ENCODE measurements around the gene ITPR1.

The ITPR1 gene

GRCh38 chr3:4729061-4729973 lies 236.2 kb downstream of the ITPR1 start:
- no peak for DNase-seq

- no peak for DNase-seq
These were observed 237.6 kb downstream of the ITPR1 start for GRCh38 chr3:4730719-4731118.

GRCh38 chr3:4731543-4732111 lies 238.5 kb downstream of the ITPR1 start:
- no peak for DNase-seq

- no peak for DNase-seq
These were observed 239.8 kb downstream of the ITPR1 start for GRCh38 chr3:4732925-4733324.

GRCh38 chr3:4734454-4734853 lies 241.3 kb downstream of the ITPR1 start:
- DNase-seq, result no peak

GRCh38 chr3:4735243-4735642 lies 242.1 kb downstream of the ITPR1 start:
- no peak for DNase-seq

- no peak for DNase-seq
These were observed 243.2 kb downstream of the ITPR1 start for GRCh38 chr3:4736284-4736861.

- DNase-seq, result no peak
These were observed 245.7 kb downstream of the ITPR1 start for GRCh38 chr3:4738737-4739274.

GRCh38 chr3:4739289-4740236 lies 246.4 kb downstream of the ITPR1 start:
- DNase-seq, result no peak

GRCh38 chr3:4740397-4741105 lies 247.4 kb downstream of the ITPR1 start:
- DNase-seq, result no peak

GRCh38 chr3:4741106-4741403 lies 247.9 kb downstream of the ITPR1 start:
- no peak for DNase-seq

GRCh38 chr3:4741404-4742307 lies 248.5 kb downstream of the ITPR1 start:
- DNase-seq, result no peak

GRCh38 chr3:4742359-4742758 lies 249.2 kb downstream of the ITPR1 start:
- DNase-seq, result no peak

GRCh38 chr3:4743371-4743770 lies 250.2 kb downstream of the ITPR1 start:
- no peak for DNase-seq

- DNase-seq, result no peak
These were observed 251.5 kb downstream of the ITPR1 start for GRCh38 chr3:4744405-4745234.

GRCh38 chr3:4745235-4745610 lies 252.1 kb downstream of the ITPR1 start:
- no peak for DNase-seq

- DNase-seq, result no peak
These were observed 253.3 kb downstream of the ITPR1 start for GRCh38 chr3:4746241-4746958.

GRCh38 chr3:4748127-4748526 lies 255.0 kb downstream of the ITPR1 start:
- no peak for DNase-seq

- no peak for DNase-seq
These were observed 255.7 kb downstream of the ITPR1 start for GRCh38 chr3:4748701-4749378.

All from activated naive CD4-positive, alpha-beta T cell treated with anti-CD3 and anti-CD28 coated beads, Interleukin-2, amount 50 U/mL, for 16 hours (primary cell).